OCI-LY7 (cell line): ENCODE results near the gene RNF8.

Experiments
- CTCF ChIP-seq: fragments of 200-600 bp; sonication (generic); conservative IDR thresholded peaks from 2 replicates; pipeline ENCODE4 v1.5.1; 2014; ENCODE audit warnings: mild to moderate bottlenecking, antibody characterized with exemption, low read length, moderate library complexity, mixed read lengths
- EZH2phosphoT487 ChIP-seq: fragments of 200-600 bp; sonication (generic); IDR thresholded peaks from 2 replicates; pipeline ENCODE4 v1.6.1; 2018; ENCODE audit warnings: low read depth, borderline replicate concordance, mild to moderate bottlenecking, mixed run types, antibody characterized with exemption, low read length, moderate library complexity, mixed read lengths

- no peak for TF ChIP-seq CTCF
- no peak for TF ChIP-seq EZH2phosphoT487
These were observed 30.2 kb upstream of the RNF8 start for GRCh38 chr6:37323580-37323979.
